T-helper 1 cell treated with Interleukin-12 subunit alpha and Interleukin-12 subunit beta and Interleukin-4 antibody, amounts not matched to agents 30 μg/mL and 1 μg/mL, for 36 hours (primary cell): Measurements from ENCODE around the gene RNF41.
A peak's percentile ranks its signal among the peaks of the same experiment; 100 is the strongest.
"Not testable (repeated sequence)": the region's sequence is repeated elsewhere in the genome, so short reads cannot be mapped to it uniquely, and the experiment has no call there.

Source experiments
- H3K27ac Mint-ChIP-seq: one replicate; pipeline ENCODE4 v1.8.0; 2021; ENCODE audit warnings: mild to moderate bottlenecking, mixed read lengths
- H3K27me3 Mint-ChIP-seq: one replicate; pipeline ENCODE4 v1.8.0; 2021; ENCODE audit warnings: low read depth, mixed read lengths
- H3K36me3 Mint-ChIP-seq: one replicate; pipeline ENCODE4 v1.8.0; 2021; ENCODE audit warnings: low read depth, mixed read lengths
- H3K4me1 Mint-ChIP-seq: one replicate; pipeline ENCODE4 v1.8.0; 2021; ENCODE audit warnings: low read depth, mixed read lengths
- H3K4me3 Mint-ChIP-seq: one replicate; pipeline ENCODE4 v1.8.0; 2021; ENCODE audit warnings: mild to moderate bottlenecking, moderate library complexity, mixed read lengths
- H3K9me3 Mint-ChIP-seq: one replicate; pipeline ENCODE4 v1.8.0; 2021; ENCODE audit warnings: mixed read lengths

Gene RNF41

GRCh38 chr12:56221757-56222530, at the start of gene RNF41:
RNF41 (minus strand) TSS chr12:56221922; CDS start chr12:56214047, 7,875 bp downstream.
- no peaks in the 10 kb centered on the region for H3K27me3 Mint-ChIP-seq
- H3K27ac Mint-ChIP-seq: peak within 1 kb of the TSS; percentile 96
- no peaks in the 10 kb centered on the region for H3K9me3 Mint-ChIP-seq
- H3K4me3 Mint-ChIP-seq: peak within 1 kb of the TSS; percentile 100
- H3K4me1 Mint-ChIP-seq: peaks cover 44% of the 10 kb centered on the region
- peaks cover 11% of the 10 kb centered on the region for H3K36me3 Mint-ChIP-seq

DNA sequence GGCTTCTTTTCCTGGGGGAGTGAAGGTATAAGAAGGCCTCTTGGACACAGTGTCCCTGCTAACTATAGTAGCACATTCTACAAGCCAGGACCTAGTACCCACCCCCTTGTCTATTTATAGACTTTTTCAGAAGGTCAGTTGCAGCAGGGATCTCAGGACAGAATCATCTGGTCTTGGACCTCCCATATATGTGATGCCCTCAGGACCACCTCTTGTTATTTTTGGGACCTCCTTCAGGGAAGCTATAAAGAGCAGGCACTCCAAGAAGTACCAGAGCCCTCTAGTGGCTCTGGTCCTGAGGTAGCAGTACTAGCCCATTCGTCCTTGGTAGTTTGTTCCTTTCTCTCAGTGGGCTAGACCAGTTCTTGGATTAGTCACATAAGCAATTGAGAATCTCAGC, 49.3 kb upstream of the RNF41 start:
- Mint-ChIP-seq H3K4me1 (peaks cover 13% of the 10 kb centered on the region), H3K9me3 (no peaks in the 10 kb centered on the region), H3K4me3 (no peak overlapping the region), H3K27ac (no peak overlapping the region), H3K36me3 (peaks cover 42% of the 10 kb centered on the region), H3K27me3 (no peaks in the 10 kb centered on the region)

DNA sequence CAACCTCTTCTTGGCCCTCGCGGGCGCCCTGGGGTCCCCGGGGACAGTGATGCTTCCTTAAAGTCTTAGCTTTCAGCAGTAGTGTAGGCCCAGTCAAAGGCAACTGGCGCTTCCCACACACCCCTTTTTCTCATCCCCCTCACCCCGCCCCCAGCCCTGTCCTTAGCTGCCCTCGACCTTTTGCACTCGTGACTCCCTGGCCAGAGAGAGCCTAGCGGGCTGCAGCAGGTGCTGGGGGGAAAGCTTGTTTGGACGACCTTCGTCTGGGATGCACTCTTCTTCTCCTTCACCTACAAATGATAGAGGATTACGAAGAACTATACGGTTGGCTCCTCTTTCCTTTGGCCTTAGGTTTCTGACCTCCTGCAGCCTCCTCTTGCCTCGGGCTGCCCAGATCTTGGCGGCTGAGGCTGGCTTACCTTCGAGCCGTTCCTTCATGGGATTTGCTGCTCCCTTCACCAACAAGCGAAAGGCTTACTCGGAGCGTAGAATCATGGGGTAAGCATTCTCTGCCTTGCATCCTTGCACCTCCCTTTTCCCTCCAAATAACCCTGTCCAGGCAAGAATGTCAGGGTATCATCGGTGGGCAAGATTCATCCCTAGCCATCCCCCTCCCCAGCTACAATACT, 45.8 kb upstream of the RNF41 start:
- Mint-ChIP-seq H3K4me1 (peaks cover 17% of the 10 kb centered on the region), H3K4me3 (peak overlapping the region; percentile 70), H3K9me3 (no peaks in the 10 kb centered on the region), H3K27me3 (no peaks in the 10 kb centered on the region), H3K27ac (peak overlapping the region; percentile 57), H3K36me3 (peaks cover 22% of the 10 kb centered on the region)

- H3K27me3 Mint-ChIP-seq: no peaks in the 10 kb centered on the region
- no peaks in the 10 kb centered on the region for H3K9me3 Mint-ChIP-seq
- peak within 1 kb of the TSS; percentile 88 for H3K27ac Mint-ChIP-seq
- H3K4me1 Mint-ChIP-seq: peaks cover 17% of the 10 kb centered on the region
- peaks cover 21% of the 10 kb centered on the region for H3K36me3 Mint-ChIP-seq
- peak within 1 kb of the TSS; percentile 95 for H3K4me3 Mint-ChIP-seq
Measured at GRCh38 chr12:56266693-56267442, 45.1 kb upstream of the RNF41 start, which contains the start of gene COQ10A. COQ10A (plus strand) TSS chr12:56266942; CDS start chr12:56267119, 177 bp downstream.

GRCh38 chr12:56266068-56266692, 44.5 kb upstream of the RNF41 start:
- peaks cover 17% of the 10 kb centered on the region for H3K36me3 Mint-ChIP-seq
- peaks cover 17% of the 10 kb centered on the region for H3K4me1 Mint-ChIP-seq
- peak overlapping the region; percentile 88 for H3K27ac Mint-ChIP-seq
- H3K27me3 Mint-ChIP-seq, H3K9me3 Mint-ChIP-seq: not testable (repeated sequence)
- H3K4me3 Mint-ChIP-seq: peak overlapping the region; percentile 95

DNA sequence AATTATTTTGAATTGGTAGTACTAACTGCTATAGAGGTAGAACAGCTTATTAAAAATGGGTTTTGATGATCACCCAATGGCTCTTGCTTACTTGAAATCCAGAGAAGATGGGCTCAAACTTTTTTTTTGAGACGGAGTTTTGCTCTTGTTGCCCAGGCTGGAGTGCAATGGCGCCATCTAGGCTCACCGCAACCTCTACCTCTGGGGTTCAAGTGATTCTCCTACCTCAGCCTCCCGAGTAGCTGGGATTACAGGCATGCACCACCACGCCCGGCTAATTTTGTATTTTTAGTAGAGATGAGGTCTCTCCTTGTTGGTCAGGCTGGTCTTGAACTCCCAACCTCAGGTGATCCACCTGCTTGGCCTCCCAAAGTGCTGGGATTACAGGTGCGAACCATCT, 41.2 kb upstream of the RNF41 start:
- not testable (repeated sequence) for H3K9me3 Mint-ChIP-seq, H3K27me3 Mint-ChIP-seq, H3K4me3 Mint-ChIP-seq, H3K27ac Mint-ChIP-seq, H3K36me3 Mint-ChIP-seq
- peaks cover 21% of the 10 kb centered on the region for H3K4me1 Mint-ChIP-seq

GRCh38 chr12:56261503-56262232, 39.9 kb upstream of the RNF41 start:
- H3K9me3 Mint-ChIP-seq: no peaks in the 10 kb centered on the region
- no peaks in the 10 kb centered on the region for H3K36me3 Mint-ChIP-seq
- no peaks in the 10 kb centered on the region for H3K27me3 Mint-ChIP-seq
- H3K4me1 Mint-ChIP-seq: peaks cover 19% of the 10 kb centered on the region
- no peak overlapping the region for H3K27ac Mint-ChIP-seq
- no peak overlapping the region for H3K4me3 Mint-ChIP-seq

- Mint-ChIP-seq H3K4me3 (no peak overlapping the region), H3K36me3 (peaks cover 3% of the 10 kb centered on the region), H3K4me1 (peaks cover 19% of the 10 kb centered on the region), H3K9me3 (no peaks in the 10 kb centered on the region), H3K27ac (no peak overlapping the region), H3K27me3 (no peaks in the 10 kb centered on the region)
Measured at GRCh38 chr12:56260921-56261320, 39.2 kb upstream of the RNF41 start.

DNA sequence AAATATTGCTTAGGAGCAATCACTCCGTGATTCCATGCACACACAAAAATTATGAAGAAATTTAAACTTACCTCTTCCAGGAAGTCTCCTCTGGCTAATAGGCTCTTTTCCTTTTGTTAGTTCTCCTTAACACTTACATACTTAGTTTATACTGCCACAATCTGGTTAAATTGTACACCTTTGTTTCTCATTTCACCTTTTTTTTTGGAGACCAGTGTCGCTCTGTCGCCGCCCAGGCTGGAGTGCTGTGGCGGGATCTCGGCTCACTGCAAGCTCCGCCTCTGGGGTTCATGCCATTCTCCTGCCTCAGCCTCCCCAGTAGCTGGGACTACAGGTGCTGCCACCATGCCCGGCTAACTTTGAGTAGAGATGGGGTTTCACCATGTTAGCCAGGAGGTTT, 38.7 kb upstream of the RNF41 start:
- Mint-ChIP-seq H3K27ac (no peak overlapping the region), H3K4me1 (peaks cover 17% of the 10 kb centered on the region), H3K4me3 (no peak overlapping the region), H3K9me3 (no peaks in the 10 kb centered on the region), H3K36me3 (peaks cover 3% of the 10 kb centered on the region), H3K27me3 (no peaks in the 10 kb centered on the region)

DNA sequence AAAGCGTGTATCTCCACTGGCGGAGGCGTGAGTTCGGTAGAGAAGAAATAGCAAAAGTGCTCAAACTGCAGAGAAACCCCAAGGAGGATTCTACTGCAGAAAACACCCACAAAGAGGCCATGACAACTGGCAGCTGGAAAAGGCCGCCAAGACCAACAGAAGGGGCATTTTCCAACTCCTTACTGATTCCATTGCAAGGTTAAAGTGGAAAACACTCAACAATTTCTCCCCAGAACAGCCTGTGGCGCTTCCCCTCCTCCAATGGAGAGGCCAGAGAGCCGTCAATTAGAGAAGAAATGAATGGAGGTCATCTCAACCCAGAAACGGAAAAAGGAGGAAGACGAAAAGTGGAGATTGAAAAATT, 37.1 kb upstream of the RNF41 start:
- H3K9me3 Mint-ChIP-seq: no peaks in the 10 kb centered on the region
- H3K4me1 Mint-ChIP-seq: peaks cover 15% of the 10 kb centered on the region
- H3K27ac Mint-ChIP-seq: peak overlapping the region; percentile 86
- H3K27me3 Mint-ChIP-seq: no peaks in the 10 kb centered on the region
- peak overlapping the region; percentile 95 for H3K4me3 Mint-ChIP-seq
- peaks cover 13% of the 10 kb centered on the region for H3K36me3 Mint-ChIP-seq

- peak within 1 kb of the TSS; percentile 95 for H3K4me3 Mint-ChIP-seq
- peaks cover 15% of the 10 kb centered on the region for H3K4me1 Mint-ChIP-seq
- H3K9me3 Mint-ChIP-seq: no peaks in the 10 kb centered on the region
- H3K36me3 Mint-ChIP-seq: peaks cover 15% of the 10 kb centered on the region
- no peaks in the 10 kb centered on the region for H3K27me3 Mint-ChIP-seq
- peak within 1 kb of the TSS; percentile 86 for H3K27ac Mint-ChIP-seq
Measured at GRCh38 chr12:56258068-56258819, 36.5 kb upstream of the RNF41 start, which contains the start of gene ANKRD52. ANKRD52 (minus strand) TSS chr12:56258384; CDS start chr12:56258269, 115 bp downstream.

DNA sequence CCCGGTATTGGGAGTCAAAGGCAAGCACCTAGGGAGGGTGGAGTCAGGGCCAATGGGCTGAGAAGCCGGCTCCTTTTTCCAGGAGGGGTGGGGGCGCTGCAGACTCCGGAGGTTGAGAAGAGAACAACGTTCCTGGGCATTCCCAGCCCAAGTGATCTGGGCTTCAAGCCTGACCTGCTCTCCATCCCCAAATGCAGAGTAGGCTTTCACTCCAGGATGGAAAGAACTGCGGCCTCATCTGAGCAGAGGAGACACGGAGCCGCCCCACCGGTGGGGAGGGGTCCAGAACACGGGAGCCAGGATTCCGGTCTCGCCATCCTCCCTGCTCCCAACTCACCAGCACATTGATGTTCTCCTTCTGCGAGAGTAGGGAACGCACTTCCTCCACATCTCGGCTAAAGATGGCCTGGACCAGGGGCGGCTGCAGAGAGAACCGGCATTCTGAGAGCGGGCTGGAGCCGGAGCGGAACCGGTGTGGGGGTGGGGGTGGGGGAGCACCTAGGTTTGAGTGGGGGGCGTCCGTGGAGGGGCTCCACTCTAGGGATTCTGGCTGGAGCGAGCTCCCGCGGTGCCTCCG, 35.9 kb upstream of the RNF41 start:
- H3K4me3 Mint-ChIP-seq: peak overlapping the region; percentile 84
- H3K9me3 Mint-ChIP-seq: no peaks in the 10 kb centered on the region
- peak overlapping the region; percentile 78 for H3K27ac Mint-ChIP-seq
- H3K36me3 Mint-ChIP-seq: peaks cover 15% of the 10 kb centered on the region
- peaks cover 15% of the 10 kb centered on the region for H3K4me1 Mint-ChIP-seq
- H3K27me3 Mint-ChIP-seq: no peaks in the 10 kb centered on the region

DNA sequence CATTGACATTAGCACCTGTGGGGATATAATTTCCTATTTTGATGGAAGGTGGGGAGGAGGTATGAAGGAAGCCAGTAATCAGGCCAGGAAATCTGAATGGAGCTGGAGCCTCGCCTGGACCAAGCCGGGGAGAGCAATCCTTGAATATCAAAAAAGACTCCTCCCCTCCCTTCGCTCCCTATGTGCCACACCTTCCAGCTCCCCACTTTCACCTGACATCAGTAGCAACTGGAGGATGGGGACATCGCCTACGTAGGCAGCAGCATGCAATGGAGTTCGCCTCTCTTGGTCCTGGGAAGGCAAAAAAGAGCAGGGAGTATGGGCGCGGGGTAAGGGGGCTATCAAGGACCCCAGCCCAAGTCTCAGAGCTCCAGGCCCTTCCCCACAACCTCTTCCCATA, 35.3 kb upstream of the RNF41 start:
- Mint-ChIP-seq H3K4me1 (peaks cover 15% of the 10 kb centered on the region), H3K36me3 (peaks cover 15% of the 10 kb centered on the region), H3K4me3 (peak overlapping the region; percentile 84), H3K27ac (peak overlapping the region; percentile 28), H3K9me3 (no peaks in the 10 kb centered on the region), H3K27me3 (no peaks in the 10 kb centered on the region)
